OCI-LY1 (cell line): Measurements from ENCODE around the gene SIAE.

Source experiments
- H2AFZ ChIP-seq: fragments of 200-600 bp; sonication (generic), shearing (Covaris generic); 2 replicates; pipeline ENCODE4 v1.6.0; 2014; ENCODE audit warnings: antibody characterized with exemption, mild to moderate bottlenecking, low read length
- H3F3A ChIP-seq: fragments of 200-600 bp; sonication (generic), shearing (Covaris generic); 2 replicates; pipeline ENCODE4 v1.6.0; 2014; ENCODE audit warnings: mild to moderate bottlenecking, antibody characterized with exemption, low read length, moderate library complexity; ENCODE audit not compliant: insufficient read depth
- H3K27ac ChIP-seq: fragments of 200-600 bp; sonication (generic); 2 replicates; pipeline ENCODE4 v1.5.1; 2014; ENCODE audit warnings: low read length, mixed run types, mild to moderate bottlenecking, low read depth; ENCODE audit not compliant: poor library complexity, severe bottlenecking
- H3K27me3 ChIP-seq: fragments of 200-600 bp; sonication (generic); 2 replicates; pipeline ENCODE4 v1.6.0; 2014; ENCODE audit warnings: antibody characterized with exemption, mild to moderate bottlenecking, low read length, moderate library complexity; ENCODE audit not compliant: insufficient read depth
- H3K36me3 ChIP-seq: fragments of 200-600 bp; sonication (generic); 2 replicates; pipeline ENCODE4 v1.6.1; 2014; ENCODE audit warnings: mild to moderate bottlenecking, antibody characterized with exemption, low read length, moderate library complexity, mixed read lengths; ENCODE audit not compliant: insufficient read depth
- H3K4me1 ChIP-seq: fragments of 200-600 bp; sonication (generic); 2 replicates; pipeline ENCODE4 v1.5.1; 2014; ENCODE audit warnings: mild to moderate bottlenecking, low read length, moderate library complexity; ENCODE audit not compliant: insufficient read depth, severe bottlenecking
- H3K4me2 ChIP-seq: fragments of 200-600 bp; sonication (generic), shearing (Covaris generic); 2 replicates; pipeline ENCODE4 v1.6.1; 2014; ENCODE audit warnings: low read length
- H3K4me3 ChIP-seq: fragments of 200-600 bp; sonication (generic); 2 replicates; pipeline ENCODE4 v1.5.1; 2014; ENCODE audit warnings: low read length, low read depth, mild to moderate bottlenecking, mixed read lengths; ENCODE audit not compliant: poor library complexity, severe bottlenecking
- H3K79me2 ChIP-seq: fragments of 200-600 bp; shearing (Covaris generic); 2 replicates; pipeline ENCODE4 v1.6.1; 2016; ENCODE audit warnings: mixed run types, low read length, mixed read lengths; ENCODE audit not compliant: insufficient read depth
- H3K9ac ChIP-seq: fragments of 200-600 bp; sonication (generic), shearing (Covaris generic); 2 replicates; pipeline ENCODE4 v1.6.1; 2014; ENCODE audit warnings: mild to moderate bottlenecking, low read length, mixed read lengths
- H3K9me2 ChIP-seq: fragments of 200-600 bp; sonication (generic), shearing (Covaris generic); 2 replicates; pipeline ENCODE4 v1.6.1; 2014; ENCODE audit warnings: low read depth, mild to moderate bottlenecking, low read length, mixed read lengths
- H3K9me3 ChIP-seq: fragments of 200-600 bp; shearing (Covaris generic); 2 replicates; pipeline ENCODE4 v1.6.1; 2014; ENCODE audit warnings: low read length, mixed read lengths
- H4K20me1 ChIP-seq: fragments of 200-600 bp; sonication (generic), shearing (Covaris generic); 2 replicates; pipeline ENCODE4 v1.6.0; 2016; ENCODE audit warnings: mild to moderate bottlenecking, low read length; ENCODE audit not compliant: insufficient read depth
- EZH2 ChIP-seq: fragments of 200-600 bp; sonication (generic), shearing (Covaris generic); IDR thresholded peaks from 2 replicates; pipeline ENCODE4 v1.8.0; 2017; ENCODE audit warnings: borderline replicate concordance, mixed run types, mild to moderate bottlenecking, antibody characterized with exemption, low read length, moderate library complexity, mixed read lengths
- TF ChIP-seq, protein P1 (sequence below): fragments of 200-600 bp; sonication (generic), shearing (Covaris generic); IDR thresholded peaks from 2 replicates; pipeline ENCODE4 v1.5.1; 2017; ENCODE audit warnings: mild to moderate bottlenecking, antibody characterized with exemption, low read length, moderate library complexity, mixed read lengths

Gene SIAE

DNA sequence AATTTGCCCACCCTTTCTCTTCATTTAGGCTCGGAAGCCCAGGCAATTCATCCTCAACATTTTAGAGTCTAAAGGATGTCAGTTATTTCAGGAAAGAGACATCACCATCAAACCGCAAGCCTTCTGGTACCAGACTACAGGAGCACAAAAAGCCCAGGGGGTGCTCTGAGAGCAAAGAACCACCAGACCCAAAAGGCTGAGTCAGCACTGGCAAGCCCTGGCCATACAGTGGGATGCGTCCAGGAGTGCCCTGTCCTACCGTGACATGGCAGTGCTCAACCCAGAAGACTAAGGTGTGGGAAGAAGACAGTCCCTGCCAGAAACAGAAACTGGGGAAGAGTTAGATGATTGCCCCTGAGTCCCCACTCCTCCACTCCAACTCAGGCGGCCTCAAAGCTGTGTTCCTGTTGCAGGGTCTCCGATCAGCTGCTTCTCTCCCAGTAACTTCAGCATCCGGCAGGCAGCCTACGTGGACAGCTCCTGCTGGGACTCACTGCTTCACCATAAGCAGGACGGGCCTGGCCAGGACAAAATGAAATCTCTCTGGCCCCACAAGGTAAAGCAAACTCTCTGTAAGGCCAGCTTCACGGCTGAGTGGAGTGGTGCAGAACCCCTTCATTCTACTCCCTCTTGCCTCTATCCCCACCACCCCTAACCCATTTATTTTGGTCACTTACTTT is 60.8 kb downstream of the SIAE start:
- H3F3A ChIP-seq, result no peaks in the 10 kb centered on the region
- no peaks in the 10 kb centered on the region for H3K9me2 ChIP-seq
- no peaks in the 10 kb centered on the region for H3K79me2 ChIP-seq
- no peak overlapping the region for H3K27ac ChIP-seq
- H3K36me3 ChIP-seq, result no peaks in the 10 kb centered on the region
- H3K9me3 ChIP-seq, result no peaks in the 10 kb centered on the region
- no peak overlapping the region for H3K9ac ChIP-seq
- no peak overlapping the region for H2AFZ ChIP-seq
- H3K4me2 ChIP-seq, result no peak overlapping the region
- H3K27me3 ChIP-seq, result no peaks in the 10 kb centered on the region
- H3K4me3 ChIP-seq, result no peak overlapping the region
- H4K20me1 ChIP-seq, result no peaks in the 10 kb centered on the region
- TF ChIP-seq, protein P1, sequence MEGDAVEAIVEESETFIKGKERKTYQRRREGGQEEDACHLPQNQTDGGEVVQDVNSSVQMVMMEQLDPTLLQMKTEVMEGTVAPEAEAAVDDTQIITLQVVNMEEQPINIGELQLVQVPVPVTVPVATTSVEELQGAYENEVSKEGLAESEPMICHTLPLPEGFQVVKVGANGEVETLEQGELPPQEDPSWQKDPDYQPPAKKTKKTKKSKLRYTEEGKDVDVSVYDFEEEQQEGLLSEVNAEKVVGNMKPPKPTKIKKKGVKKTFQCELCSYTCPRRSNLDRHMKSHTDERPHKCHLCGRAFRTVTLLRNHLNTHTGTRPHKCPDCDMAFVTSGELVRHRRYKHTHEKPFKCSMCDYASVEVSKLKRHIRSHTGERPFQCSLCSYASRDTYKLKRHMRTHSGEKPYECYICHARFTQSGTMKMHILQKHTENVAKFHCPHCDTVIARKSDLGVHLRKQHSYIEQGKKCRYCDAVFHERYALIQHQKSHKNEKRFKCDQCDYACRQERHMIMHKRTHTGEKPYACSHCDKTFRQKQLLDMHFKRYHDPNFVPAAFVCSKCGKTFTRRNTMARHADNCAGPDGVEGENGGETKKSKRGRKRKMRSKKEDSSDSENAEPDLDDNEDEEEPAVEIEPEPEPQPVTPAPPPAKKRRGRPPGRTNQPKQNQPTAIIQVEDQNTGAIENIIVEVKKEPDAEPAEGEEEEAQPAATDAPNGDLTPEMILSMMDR, result no peak
- TF ChIP-seq EZH2, result no peak
- H3K4me1 ChIP-seq, result no peaks in the 10 kb centered on the region

DNA sequence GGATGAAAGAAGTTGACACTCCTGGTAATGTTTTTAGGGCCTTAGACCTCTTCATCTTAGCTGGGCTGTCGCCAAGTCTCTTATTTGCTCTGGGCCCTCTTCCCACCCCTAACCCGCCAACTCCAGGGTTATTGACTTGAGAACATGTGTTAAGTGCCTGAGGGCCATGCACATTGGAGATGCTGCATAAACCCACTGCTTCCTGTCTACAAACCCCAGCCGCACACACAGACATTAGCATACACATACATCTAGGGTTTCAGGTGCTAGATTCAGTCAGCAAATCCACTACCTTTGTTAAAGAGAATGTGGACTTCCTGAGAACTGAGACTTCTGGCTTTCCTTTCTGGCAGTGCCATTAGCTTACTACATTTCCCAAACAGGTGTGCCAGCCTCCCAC is 61.5 kb downstream of the SIAE start:
- Histone ChIP-seq H3K4me3 (no peak overlapping the region), H3K36me3 (no peaks in the 10 kb centered on the region), H4K20me1 (no peaks in the 10 kb centered on the region), H3K9me3 (no peaks in the 10 kb centered on the region), H3K4me2 (no peak overlapping the region), H3K79me2 (no peaks in the 10 kb centered on the region), H3K9me2 (no peaks in the 10 kb centered on the region), H3K9ac (no peak overlapping the region), H3K27ac (no peak overlapping the region), H3K27me3 (no peaks in the 10 kb centered on the region), H3K4me1 (no peaks in the 10 kb centered on the region), H2AFZ (no peak overlapping the region), H3F3A (no peaks in the 10 kb centered on the region)
- TF ChIP-seq EZH2, result no peak
- TF ChIP-seq, protein P1, result no peak

DNA sequence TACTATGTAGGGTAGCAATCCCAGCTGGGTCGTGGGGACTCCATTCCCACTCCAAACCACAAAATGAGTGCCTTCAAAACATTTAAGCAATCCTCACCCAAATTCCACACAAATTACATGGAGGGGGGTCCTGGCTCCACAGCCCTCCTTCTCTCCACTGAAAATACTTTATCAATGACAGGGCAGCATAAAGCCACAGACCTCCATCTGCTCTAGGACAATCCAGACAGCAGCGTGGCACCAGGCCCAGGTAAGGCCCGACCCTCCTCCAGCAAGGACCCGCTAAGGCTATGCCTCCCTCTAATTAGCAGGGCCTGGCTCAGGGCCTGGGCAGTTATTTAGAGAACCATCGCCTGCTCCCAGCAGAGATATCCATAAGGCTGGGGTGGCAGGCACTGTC is 62.5 kb downstream of the SIAE start, which contains the start of gene PANX3:
Gene PANX3, plus strand, starts transcription at position 365 of the 400 bp plus-strand sequence. CDS start 129 bp downstream, outside the sequence.
- TF ChIP-seq, protein P1, result no peak
- TF ChIP-seq EZH2, result no peak
- Histone ChIP-seq H3K4me2 (no peak within 1 kb of the TSS), H2AFZ (no peak within 1 kb of the TSS)

More for the DNA sequence above, 62.5 kb downstream of the SIAE start, which contains the start of gene PANX3:
- Histone ChIP-seq H3K27ac (no peak within 1 kb of the TSS), H3K9me2 (no peaks in the 10 kb centered on the region), H3K4me1 (no peaks in the 10 kb centered on the region), H4K20me1 (no peaks in the 10 kb centered on the region), H3K9me3 (no peaks in the 10 kb centered on the region), H3K9ac (no peak within 1 kb of the TSS), H3F3A (no peaks in the 10 kb centered on the region), H3K4me3 (no peak within 1 kb of the TSS), H3K27me3 (no peaks in the 10 kb centered on the region), H3K36me3 (no peaks in the 10 kb centered on the region), H3K79me2 (no peaks in the 10 kb centered on the region)
